HG03342 (cell line): ENCODE data around the gene KIF6.

Experiments
- ATAC-seq: cut with Tn5 transposase; IDR thresholded peaks from one replicate; pipeline ENCODE4 v1.9.1; 2021; ENCODE audit warnings: mild to moderate bottlenecking, moderate library complexity; ENCODE audit not compliant: unreplicated experiment

The KIF6 gene

GRCh38 chr6:39393075-39393474 lies 332.1 kb downstream of the KIF6 start:
- no peak for ATAC-seq

- no peak for ATAC-seq
Measured at GRCh38 chr6:39391182-39391581, 334.0 kb downstream of the KIF6 start.

- ATAC-seq, result no peak
Measured at GRCh38 chr6:39389484-39389767, 335.8 kb downstream of the KIF6 start.

GRCh38 chr6:39388606-39389483 lies 336.4 kb downstream of the KIF6 start:
- ATAC-seq, result no peak

GRCh38 chr6:39387785-39388184 lies 337.4 kb downstream of the KIF6 start:
- ATAC-seq, result no peak

- ATAC-seq, result no peak
Measured at GRCh38 chr6:39386487-39386886, 338.7 kb downstream of the KIF6 start.

- ATAC-seq, result no peak
Measured at GRCh38 chr6:39381550-39382140, 343.6 kb downstream of the KIF6 start.

GRCh38 chr6:39380837-39381549 lies 344.2 kb downstream of the KIF6 start:
- no peak for ATAC-seq

- no peak for ATAC-seq
Measured at GRCh38 chr6:39378960-39379425, 346.2 kb downstream of the KIF6 start.

GRCh38 chr6:39378175-39378959 lies 346.8 kb downstream of the KIF6 start:
- no peak for ATAC-seq

- ATAC-seq, result no peak
Measured at GRCh38 chr6:39377539-39377950, 347.7 kb downstream of the KIF6 start.

- no peak for ATAC-seq
Measured at GRCh38 chr6:39375405-39375804, 349.8 kb downstream of the KIF6 start.

- no peak for ATAC-seq
Measured at GRCh38 chr6:39370390-39370789, 354.8 kb downstream of the KIF6 start.

GRCh38 chr6:39369987-39370386 lies 355.2 kb downstream of the KIF6 start:
- no peak for ATAC-seq

- no peak for ATAC-seq
Measured at GRCh38 chr6:39367700-39368099, 357.5 kb downstream of the KIF6 start.

- no peak for ATAC-seq
Measured at GRCh38 chr6:39366931-39367618, 358.1 kb downstream of the KIF6 start.

GRCh38 chr6:39365281-39366074 lies 359.7 kb downstream of the KIF6 start:
- ATAC-seq, result no peak

GRCh38 chr6:39363280-39363679 lies 361.9 kb downstream of the KIF6 start:
- ATAC-seq, result no peak

- no peak for ATAC-seq
Measured at GRCh38 chr6:39362487-39362865, 362.7 kb downstream of the KIF6 start.
